B cell (primary cell): ENCODE data around the gene EEF1B2.

Experiments used
- CTCF ChIP-seq: fragments of 200-600 bp; IDR thresholded peaks from one replicate; pipeline ENCODE4 v1.8.0; 2022; ENCODE audit warnings: antibody characterized with exemption, mild to moderate bottlenecking
- EZH2 ChIP-seq: IDR thresholded peaks from 2 replicates; pipeline ENCODE4 v1.6.1; 2012; ENCODE audit warnings: borderline replicate concordance, low read depth, mild to moderate bottlenecking, moderate library complexity, low read length; ENCODE audit not compliant: insufficient read depth, poor library complexity, severe bottlenecking

GRCh38 chr2:206208900-206209299 is 49.2 kb downstream of the EEF1B2 start:
- no peak for TF ChIP-seq CTCF
- no peak for TF ChIP-seq EZH2
